Central memory CD8-positive, alpha-beta T cell (primary cell): ENCODE data around the gene FOXN4.

ENCODE experiments used
- ATAC-seq: fragments of 150-1000 bp; cut with Tn5 transposase; replicated peaks from 2 replicates; pipeline ENCODE4 v1.10.0; 2022; ENCODE audit warnings: mild to moderate bottlenecking, moderate FRiP score, moderate number of reproducible peaks; ENCODE audit not compliant: poor library complexity, severe bottlenecking; ENCODE audit errors: extremely low read depth
- DNase-seq, 2 donors: peaks; one replicate each; pipeline ENCODE4 v3.0.0; 2021; ENCODE audit warnings: low spot score in 2 of 2
- H3K27ac Mint-ChIP-seq: one replicate; pipeline ENCODE4 v1.8.0; 2022; ENCODE audit warnings: low read depth, mild to moderate bottlenecking, moderate library complexity, mixed read lengths
- H3K27me3 Mint-ChIP-seq: one replicate; pipeline ENCODE4 v1.8.0; 2022; ENCODE audit warnings: mixed read lengths
- H3K36me3 Mint-ChIP-seq: one replicate; pipeline ENCODE4 v1.8.0; 2022; ENCODE audit warnings: mild to moderate bottlenecking, moderate library complexity, mixed read lengths; ENCODE audit not compliant: insufficient read depth
- H3K4me1 Mint-ChIP-seq: one replicate; pipeline ENCODE4 v1.8.0; 2022; ENCODE audit warnings: mixed read lengths
- H3K4me3 Mint-ChIP-seq: one replicate; pipeline ENCODE4 v1.8.0; 2022; ENCODE audit warnings: mild to moderate bottlenecking, moderate library complexity, mixed read lengths
- H3K9me3 Mint-ChIP-seq: one replicate; pipeline ENCODE4 v1.8.0; 2022; ENCODE audit warnings: mixed read lengths

FOXN4 gene

GRCh38 chr12:109299849-109300248 lies 9.2 kb downstream of the FOXN4 start:
- no peaks in the 10 kb centered on the region for H3K9me3 Mint-ChIP-seq
- peaks cover 64% of the 10 kb centered on the region for H3K27me3 Mint-ChIP-seq
- ATAC-seq: no peak
- no peaks in the 10 kb centered on the region for H3K36me3 Mint-ChIP-seq
- DNase-seq: no peak
- H3K27ac Mint-ChIP-seq: no peak overlapping the region
- no peak overlapping the region for H3K4me3 Mint-ChIP-seq
- no peaks in the 10 kb centered on the region for H3K4me1 Mint-ChIP-seq

- Mint-ChIP-seq H3K9me3 (no peaks in the 10 kb centered on the region), H3K36me3 (no peaks in the 10 kb centered on the region), H3K4me3 (no peak overlapping the region), H3K27me3 (peaks cover 54% of the 10 kb centered on the region), H3K4me1 (no peaks in the 10 kb centered on the region), H3K27ac (no peak overlapping the region)
- DNase-seq (no peak), ATAC-seq (no peak)
Measured at GRCh38 chr12:109296431-109296830, 12.7 kb downstream of the FOXN4 start.

GRCh38 chr12:109295764-109296425 lies 13.2 kb downstream of the FOXN4 start:
- Mint-ChIP-seq H3K4me3 (no peak overlapping the region), H3K36me3 (no peaks in the 10 kb centered on the region), H3K27me3 (peaks cover 60% of the 10 kb centered on the region), H3K9me3 (no peaks in the 10 kb centered on the region), H3K4me1 (no peaks in the 10 kb centered on the region), H3K27ac (no peak overlapping the region)
- no peak for DNase-seq
- no peak for ATAC-seq

- H3K4me1 Mint-ChIP-seq: no peaks in the 10 kb centered on the region
- H3K27ac Mint-ChIP-seq: no peak overlapping the region
- no peak for ATAC-seq
- no peaks in the 10 kb centered on the region for H3K9me3 Mint-ChIP-seq
- H3K4me3 Mint-ChIP-seq: no peak overlapping the region
- DNase-seq: no peak
- peaks cover 64% of the 10 kb centered on the region for H3K27me3 Mint-ChIP-seq
- no peaks in the 10 kb centered on the region for H3K36me3 Mint-ChIP-seq
Measured at GRCh38 chr12:109294286-109294796, 14.7 kb downstream of the FOXN4 start.

- no peak for DNase-seq
- H3K4me3 Mint-ChIP-seq: no peak overlapping the region
- H3K4me1 Mint-ChIP-seq: no peaks in the 10 kb centered on the region
- no peaks in the 10 kb centered on the region for H3K9me3 Mint-ChIP-seq
- H3K27ac Mint-ChIP-seq: no peak overlapping the region
- no peaks in the 10 kb centered on the region for H3K36me3 Mint-ChIP-seq
- ATAC-seq: no peak
- H3K27me3 Mint-ChIP-seq: peaks cover 58% of the 10 kb centered on the region
Measured at GRCh38 chr12:109293106-109293505, 16.0 kb downstream of the FOXN4 start.

- peaks cover 58% of the 10 kb centered on the region for H3K27me3 Mint-ChIP-seq
- no peak overlapping the region for H3K27ac Mint-ChIP-seq
- no peaks in the 10 kb centered on the region for H3K9me3 Mint-ChIP-seq
- no peak overlapping the region for H3K4me3 Mint-ChIP-seq
- H3K36me3 Mint-ChIP-seq: no peaks in the 10 kb centered on the region
- DNase-seq (no peak), ATAC-seq (no peak)
- H3K4me1 Mint-ChIP-seq: no peaks in the 10 kb centered on the region
Measured at GRCh38 chr12:109292342-109292711, 16.8 kb downstream of the FOXN4 start.

GRCh38 chr12:109291521-109292341 lies 17.4 kb downstream of the FOXN4 start:
- Mint-ChIP-seq H3K27me3 (peaks cover 57% of the 10 kb centered on the region), H3K4me1 (no peaks in the 10 kb centered on the region), H3K4me3 (no peak overlapping the region), H3K27ac (no peak overlapping the region), H3K9me3 (no peaks in the 10 kb centered on the region), H3K36me3 (no peaks in the 10 kb centered on the region)
- DNase-seq (no peak), ATAC-seq (no peak)

GRCh38 chr12:109291117-109291516 lies 18.0 kb downstream of the FOXN4 start:
- DNase-seq (no peak), ATAC-seq (no peak)
- H3K27me3 Mint-ChIP-seq: peaks cover 51% of the 10 kb centered on the region
- H3K36me3 Mint-ChIP-seq: no peaks in the 10 kb centered on the region
- no peak overlapping the region for H3K4me3 Mint-ChIP-seq
- no peak overlapping the region for H3K27ac Mint-ChIP-seq
- H3K4me1 Mint-ChIP-seq: no peaks in the 10 kb centered on the region
- H3K9me3 Mint-ChIP-seq: no peaks in the 10 kb centered on the region

- no peak overlapping the region for H3K27ac Mint-ChIP-seq
- no peaks in the 10 kb centered on the region for H3K4me1 Mint-ChIP-seq
- no peaks in the 10 kb centered on the region for H3K36me3 Mint-ChIP-seq
- H3K9me3 Mint-ChIP-seq: no peaks in the 10 kb centered on the region
- H3K27me3 Mint-ChIP-seq: peaks cover 41% of the 10 kb centered on the region
- no peak overlapping the region for H3K4me3 Mint-ChIP-seq
- ATAC-seq (no peak), DNase-seq (no peak)
Measured at GRCh38 chr12:109290061-109290460, 19.0 kb downstream of the FOXN4 start.

- H3K27ac Mint-ChIP-seq: no peak overlapping the region
- no peaks in the 10 kb centered on the region for H3K4me1 Mint-ChIP-seq
- H3K4me3 Mint-ChIP-seq: no peak overlapping the region
- DNase-seq (no peak), ATAC-seq (no peak)
- peaks cover 36% of the 10 kb centered on the region for H3K27me3 Mint-ChIP-seq
- H3K36me3 Mint-ChIP-seq: no peaks in the 10 kb centered on the region
- H3K9me3 Mint-ChIP-seq: no peaks in the 10 kb centered on the region
Measured at GRCh38 chr12:109289551-109289950, 19.5 kb downstream of the FOXN4 start.

GRCh38 chr12:109289004-109289403 lies 20.1 kb downstream of the FOXN4 start:
- Mint-ChIP-seq H3K36me3 (no peaks in the 10 kb centered on the region), H3K27ac (no peak overlapping the region), H3K27me3 (peaks cover 31% of the 10 kb centered on the region), H3K9me3 (no peaks in the 10 kb centered on the region), H3K4me3 (no peak overlapping the region), H3K4me1 (no peaks in the 10 kb centered on the region)
- ATAC-seq: no peak
- no peak for DNase-seq

- Mint-ChIP-seq H3K27me3 (peaks cover 29% of the 10 kb centered on the region), H3K27ac (no peak overlapping the region), H3K9me3 (no peaks in the 10 kb centered on the region), H3K4me3 (no peak overlapping the region), H3K36me3 (no peaks in the 10 kb centered on the region), H3K4me1 (no peaks in the 10 kb centered on the region)
- no peak for DNase-seq
- ATAC-seq: no peak
Measured at GRCh38 chr12:109288571-109288970, 20.5 kb downstream of the FOXN4 start.
